Upper lobe of right lung (tissue), 1 donor: ENCODE measurements around the gene GJB5. TPM values are rescaled to one million over a fixed set of nuclear protein-coding genes. Genes with fewer than 3 reads are reported as not detected.
A peak's percentile ranks its signal among the peaks of the same experiment; 100 is the strongest.

Experiments
- ATAC-seq: fragments of 200-7000 bp; cut with Tn5 transposase; one replicate; pipeline ENCODE4 v1.9.1; 2020; ENCODE audit warnings: mild to moderate bottlenecking, moderate library complexity
- DNase-seq: peaks from one replicate; pipeline ENCODE4 v3.0.0-alpha.2; 2020
- H3K27ac ChIP-seq: fragments of 200-600 bp; one replicate; pipeline ENCODE4 v1.8.0; 2022
- H3K27me3 ChIP-seq: fragments of 200-600 bp; one replicate; pipeline ENCODE4 v1.8.0; 2022; ENCODE audit warnings: mild to moderate bottlenecking
- H3K36me3 ChIP-seq: fragments of 200-600 bp; one replicate; pipeline ENCODE4 v1.8.0; 2022
- H3K4me1 ChIP-seq: fragments of 200-600 bp; one replicate; pipeline ENCODE4 v1.8.0; 2022
- H3K4me3 ChIP-seq: fragments of 200-600 bp; one replicate; pipeline ENCODE4 v1.8.0; 2022; ENCODE audit warnings: mild to moderate bottlenecking
- H3K9me3 ChIP-seq: fragments of 200-600 bp; one replicate; pipeline ENCODE4 v1.8.0; 2022
- intact Hi-C: fragments of 100-400 bp; cut with DNase I; formaldehyde crosslinking; loops from one replicate; pipeline ENCODE4 v1.11.0; 2022
- total RNA-seq: library from RNA; stranded (reverse); fragmentation: NEBNext Ultra II Directional; extraction: Animal tissue kit (Norgen Biotek cat#: 25700); gene quantifications from one replicate; pipeline ENCODE4 v1.2.1, GENCODE V29; 2021
- TF ChIP-seq, protein P1 (sequence below): fragments of 200-600 bp; IDR thresholded peaks from one replicate; pipeline ENCODE4 v1.8.0; 2022; ENCODE audit warnings: antibody characterized with exemption
- donor health status: DM: no; HTN: yes; CAD: no; lungs with severe emphysema.

GJB5 gene
- total RNA-seq, 1 donor from 2014 or later, result not detected

DNA sequence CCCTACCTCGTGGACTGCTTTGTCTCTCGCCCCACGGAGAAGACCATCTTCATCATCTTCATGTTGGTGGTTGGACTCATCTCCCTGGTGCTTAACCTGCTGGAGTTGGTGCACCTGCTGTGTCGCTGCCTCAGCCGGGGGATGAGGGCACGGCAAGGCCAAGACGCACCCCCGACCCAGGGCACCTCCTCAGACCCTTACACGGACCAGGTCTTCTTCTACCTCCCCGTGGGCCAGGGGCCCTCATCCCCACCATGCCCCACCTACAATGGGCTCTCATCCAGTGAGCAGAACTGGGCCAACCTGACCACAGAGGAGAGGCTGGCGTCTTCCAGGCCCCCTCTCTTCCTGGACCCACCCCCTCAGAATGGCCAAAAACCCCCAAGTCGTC, 39.9 kb downstream of the GJB5 start:
- intact Hi-C loops, result loop anchor here (5.0 kb wide), 1 partner anchor 58 kb away; no protein-coding TSS in a partner anchor
- TF ChIP-seq, protein P1, sequence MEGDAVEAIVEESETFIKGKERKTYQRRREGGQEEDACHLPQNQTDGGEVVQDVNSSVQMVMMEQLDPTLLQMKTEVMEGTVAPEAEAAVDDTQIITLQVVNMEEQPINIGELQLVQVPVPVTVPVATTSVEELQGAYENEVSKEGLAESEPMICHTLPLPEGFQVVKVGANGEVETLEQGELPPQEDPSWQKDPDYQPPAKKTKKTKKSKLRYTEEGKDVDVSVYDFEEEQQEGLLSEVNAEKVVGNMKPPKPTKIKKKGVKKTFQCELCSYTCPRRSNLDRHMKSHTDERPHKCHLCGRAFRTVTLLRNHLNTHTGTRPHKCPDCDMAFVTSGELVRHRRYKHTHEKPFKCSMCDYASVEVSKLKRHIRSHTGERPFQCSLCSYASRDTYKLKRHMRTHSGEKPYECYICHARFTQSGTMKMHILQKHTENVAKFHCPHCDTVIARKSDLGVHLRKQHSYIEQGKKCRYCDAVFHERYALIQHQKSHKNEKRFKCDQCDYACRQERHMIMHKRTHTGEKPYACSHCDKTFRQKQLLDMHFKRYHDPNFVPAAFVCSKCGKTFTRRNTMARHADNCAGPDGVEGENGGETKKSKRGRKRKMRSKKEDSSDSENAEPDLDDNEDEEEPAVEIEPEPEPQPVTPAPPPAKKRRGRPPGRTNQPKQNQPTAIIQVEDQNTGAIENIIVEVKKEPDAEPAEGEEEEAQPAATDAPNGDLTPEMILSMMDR, result no peak
- DNase-seq (no peak), ATAC-seq (no peak)
- H3K27me3 ChIP-seq, result peaks cover 8% of the 10 kb centered on the region
- peak overlapping the region; percentile 49 for H3K4me3 ChIP-seq
- H3K36me3 ChIP-seq, result no peaks in the 10 kb centered on the region
- no peaks in the 10 kb centered on the region for H3K4me1 ChIP-seq
- H3K27ac ChIP-seq, result no peak overlapping the region
- H3K9me3 ChIP-seq, result no peaks in the 10 kb centered on the region

- H3K9me3 ChIP-seq, result no peaks in the 10 kb centered on the region
- no peaks in the 10 kb centered on the region for H3K36me3 ChIP-seq
- H3K4me3 ChIP-seq, result peak overlapping the region; percentile 49
- ATAC-seq, result no peak
- H3K27me3 ChIP-seq, result peaks cover 8% of the 10 kb centered on the region
- no peaks in the 10 kb centered on the region for H3K4me1 ChIP-seq
- H3K27ac ChIP-seq, result no peak overlapping the region
- intact Hi-C loops, result no loop called here
- no peak for DNase-seq
- TF ChIP-seq, protein P1, result no peak
Measured at GRCh38 chr1:34795916-34796315, 41.1 kb downstream of the GJB5 start.

DNA sequence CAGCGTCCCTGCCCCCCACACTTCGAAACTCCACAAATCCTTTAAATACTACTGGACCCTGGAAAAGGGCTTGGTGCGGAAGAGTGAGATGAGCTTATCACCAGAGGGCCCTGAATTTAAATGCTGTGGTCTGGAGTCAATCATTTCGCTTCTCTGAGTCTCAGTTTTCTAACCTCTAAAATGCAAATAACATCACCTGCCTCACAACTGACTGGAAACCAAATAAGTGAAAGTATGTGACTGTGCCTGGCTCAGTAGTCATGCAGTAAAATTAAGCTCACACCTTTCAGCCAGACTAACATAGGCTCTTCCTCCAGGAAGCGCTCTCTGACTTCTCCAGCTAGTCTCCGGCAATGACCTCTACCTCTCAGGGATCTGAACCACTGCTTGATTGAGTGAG, 42.1 kb downstream of the GJB5 start:
- no peak for ATAC-seq
- TF ChIP-seq, protein P1, result no peak
- no peak overlapping the region for H3K27ac ChIP-seq
- intact Hi-C loops, result no loop called here
- H3K4me1 ChIP-seq, result no peaks in the 10 kb centered on the region
- peaks cover 8% of the 10 kb centered on the region for H3K27me3 ChIP-seq
- DNase-seq, result no peak
- peak overlapping the region; percentile 49 for H3K4me3 ChIP-seq
- H3K9me3 ChIP-seq, result no peaks in the 10 kb centered on the region
- H3K36me3 ChIP-seq, result no peaks in the 10 kb centered on the region

DNA sequence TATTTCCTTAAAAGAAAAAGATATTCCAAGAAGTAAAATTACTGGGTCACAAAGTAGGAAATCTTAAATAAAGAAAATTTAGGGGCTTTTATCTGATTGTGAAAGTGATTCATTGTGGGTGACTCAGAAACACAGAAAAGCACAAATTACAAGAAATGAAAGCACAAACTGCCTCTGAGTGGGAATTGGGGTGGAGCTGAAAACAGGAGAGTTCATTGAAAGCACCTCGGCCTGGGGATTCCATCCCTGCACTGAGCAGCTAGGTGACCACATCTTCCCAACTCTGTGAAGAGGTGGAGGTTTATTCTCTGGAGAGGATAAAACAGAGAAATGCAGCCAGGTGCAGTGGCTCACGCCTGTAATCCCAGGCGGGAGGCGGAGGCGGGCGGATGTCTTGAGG, 45.4 kb downstream of the GJB5 start:
- intact Hi-C loops, result no loop called here
- Histone ChIP-seq H3K27me3 (no peaks in the 10 kb centered on the region), H3K4me1 (no peaks in the 10 kb centered on the region), H3K27ac (no peak overlapping the region), H3K9me3 (no peaks in the 10 kb centered on the region), H3K4me3 (no peak overlapping the region), H3K36me3 (no peaks in the 10 kb centered on the region)
- DNase-seq (no peak), ATAC-seq (no peak)
- TF ChIP-seq, protein P1, result no peak

DNA sequence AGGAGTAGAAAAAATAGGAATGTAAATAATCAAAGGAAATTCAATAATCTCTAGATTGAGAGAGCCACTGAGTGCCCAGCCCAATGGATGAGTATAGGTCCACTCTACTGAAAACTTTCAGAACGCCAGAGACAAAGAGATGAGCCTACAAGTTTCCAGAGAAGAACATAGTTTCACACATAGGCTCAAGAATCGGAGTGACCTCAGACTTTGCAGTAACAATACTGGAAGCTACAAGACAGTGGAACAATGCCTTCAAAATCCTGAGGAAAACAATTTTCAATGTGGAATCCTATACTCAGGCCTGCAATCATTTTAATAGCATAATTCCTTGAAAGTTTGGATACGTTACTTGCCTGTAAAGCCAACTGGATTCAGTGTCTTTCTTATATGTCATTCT, 48.9 kb downstream of the GJB5 start:
- intact Hi-C loops, result no loop called here
- ATAC-seq, result no peak
- no peaks in the 10 kb centered on the region for H3K9me3 ChIP-seq
- H3K27ac ChIP-seq, result no peak overlapping the region
- H3K27me3 ChIP-seq, result no peaks in the 10 kb centered on the region
- H3K4me1 ChIP-seq, result no peaks in the 10 kb centered on the region
- H3K36me3 ChIP-seq, result no peaks in the 10 kb centered on the region
- DNase-seq, result no peak
- TF ChIP-seq, protein P1, result no peak
- no peak overlapping the region for H3K4me3 ChIP-seq

GRCh38 chr1:34806396-34806795, 51.5 kb downstream of the GJB5 start:
- intact Hi-C loops, result no loop called here
- DNase-seq (no peak), ATAC-seq (no peak)
- no peaks in the 10 kb centered on the region for H3K9me3 ChIP-seq
- H3K27ac ChIP-seq, result no peak overlapping the region
- TF ChIP-seq, protein P1, result no peak
- no peaks in the 10 kb centered on the region for H3K36me3 ChIP-seq
- H3K4me1 ChIP-seq, result no peaks in the 10 kb centered on the region
- no peaks in the 10 kb centered on the region for H3K27me3 ChIP-seq
- no peak overlapping the region for H3K4me3 ChIP-seq
